HG02571 (cell line): ENCODE results near the gene LRG1.

Experiments used
- ATAC-seq: cut with Tn5 transposase; IDR thresholded peaks from one replicate; pipeline ENCODE4 v1.9.1; 2021; ENCODE audit warnings: mild to moderate bottlenecking, moderate library complexity; ENCODE audit not compliant: unreplicated experiment

Gene LRG1

DNA sequence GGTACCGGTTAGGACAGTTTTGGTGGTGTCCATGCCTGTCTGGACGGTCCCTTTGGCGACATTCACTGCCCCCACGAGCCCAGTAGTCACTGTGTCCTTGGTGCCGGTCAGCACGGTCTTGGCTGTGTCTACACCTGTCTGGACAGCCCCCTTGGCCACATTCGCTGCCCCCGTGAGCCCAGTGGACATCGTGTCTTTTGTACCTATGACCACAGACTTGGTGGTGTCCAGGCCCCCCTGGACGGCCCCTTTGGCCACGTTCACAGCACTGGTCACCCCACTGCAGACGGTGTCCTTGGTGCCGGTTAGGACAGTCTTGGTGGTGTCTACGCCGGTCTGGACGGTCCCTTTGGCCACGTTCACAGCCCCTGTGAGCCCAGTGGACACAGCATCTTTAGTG is 27.8 kb downstream of the LRG1 start:
- no peak for ATAC-seq

DNA sequence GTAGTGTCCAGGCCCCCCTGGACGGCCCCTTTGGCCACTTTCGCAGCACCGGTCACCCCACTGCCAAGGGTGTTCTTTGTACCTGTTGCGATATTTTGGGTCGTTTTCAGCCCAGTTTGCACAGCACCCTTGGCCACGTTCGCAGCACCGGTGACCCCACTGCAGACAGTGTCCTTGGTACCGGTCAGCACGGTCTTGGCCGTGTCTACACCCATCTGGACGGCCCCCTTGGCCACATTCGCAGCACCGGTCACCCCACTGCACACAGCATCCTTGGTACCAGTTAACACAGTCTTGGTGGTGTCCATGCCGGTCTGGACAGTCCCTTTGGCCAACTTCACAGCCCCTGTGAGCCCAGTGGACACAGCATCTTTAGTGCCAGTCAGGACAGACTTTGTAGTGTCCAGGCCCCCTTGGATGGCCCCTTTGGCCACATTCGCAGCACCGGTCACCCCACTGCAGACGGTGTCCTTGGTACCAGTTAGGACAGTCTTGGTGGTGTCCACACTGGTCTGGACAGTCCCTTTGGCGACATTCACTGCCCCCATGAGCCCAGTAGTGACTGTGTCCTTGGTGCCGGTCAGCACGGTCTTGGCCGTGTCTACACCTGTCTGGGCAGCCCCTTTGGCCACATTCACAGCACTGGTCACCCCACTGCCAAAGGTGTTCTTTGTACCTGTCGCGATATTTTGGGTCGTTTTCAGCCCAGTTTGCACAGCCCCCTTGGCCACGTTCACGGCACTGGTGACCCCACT is 28.4 kb downstream of the LRG1 start:
- ATAC-seq: no peak

DNA sequence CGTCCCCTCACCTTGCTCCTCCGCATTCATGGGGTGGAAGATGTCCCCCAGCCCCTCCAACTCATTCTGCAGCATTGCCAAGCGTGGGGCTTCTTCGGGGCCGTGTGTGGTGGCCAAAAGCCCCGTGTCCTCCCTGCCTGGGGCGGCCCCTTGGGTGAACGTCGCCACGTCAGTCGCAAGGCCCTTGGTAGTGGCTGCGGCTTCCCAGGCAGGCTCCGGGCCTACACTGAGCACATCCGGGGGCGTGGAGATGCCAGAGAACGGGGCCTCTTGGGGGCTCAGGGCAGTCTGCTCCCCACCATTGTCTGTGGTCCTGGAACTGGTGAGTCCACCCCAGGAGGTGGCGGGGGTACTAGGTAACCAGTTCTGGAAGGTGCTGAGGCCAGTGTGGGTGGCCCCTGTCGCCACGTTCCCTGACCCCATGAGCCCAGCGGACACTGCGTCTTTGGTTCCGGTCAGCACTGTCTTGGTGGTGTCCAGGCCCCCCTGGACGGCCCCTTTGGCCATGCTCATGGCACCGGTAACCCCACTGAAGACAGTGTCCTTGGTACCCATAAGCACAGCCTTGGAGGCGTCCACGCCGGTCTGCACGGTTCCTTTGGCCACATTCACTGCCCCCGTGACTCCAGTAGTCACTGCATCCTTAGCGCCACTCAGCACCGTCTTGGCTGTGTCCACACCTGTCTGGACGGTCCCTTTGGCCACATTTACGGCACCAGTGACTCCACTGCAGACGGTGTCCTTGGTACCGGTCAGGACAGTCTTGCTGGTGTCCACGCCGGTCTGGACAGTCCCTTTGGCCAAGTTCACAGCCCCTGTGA is 29.2 kb downstream of the LRG1 start:
- no peak for ATAC-seq

DNA sequence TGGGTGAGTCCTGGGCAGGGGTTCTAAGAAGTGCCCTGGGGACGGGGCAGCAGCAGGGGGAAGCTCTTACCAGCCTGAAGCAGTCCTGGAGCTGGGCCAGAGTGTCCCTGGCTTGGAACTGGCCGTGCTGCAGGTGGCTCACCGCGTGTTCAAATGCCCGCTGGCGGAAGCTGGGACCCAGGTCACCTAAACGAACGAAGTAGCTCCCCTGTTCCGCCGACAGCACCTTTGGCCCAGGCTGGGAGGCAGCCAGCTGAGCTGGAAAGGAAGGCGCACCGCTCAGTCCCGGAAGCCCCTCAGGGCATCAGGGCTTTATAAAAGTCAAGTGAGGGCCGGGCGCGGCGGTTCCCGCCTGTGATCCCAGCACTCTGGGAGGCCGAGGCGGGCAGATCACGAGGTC is 31.1 kb downstream of the LRG1 start:
- no peak for ATAC-seq

DNA sequence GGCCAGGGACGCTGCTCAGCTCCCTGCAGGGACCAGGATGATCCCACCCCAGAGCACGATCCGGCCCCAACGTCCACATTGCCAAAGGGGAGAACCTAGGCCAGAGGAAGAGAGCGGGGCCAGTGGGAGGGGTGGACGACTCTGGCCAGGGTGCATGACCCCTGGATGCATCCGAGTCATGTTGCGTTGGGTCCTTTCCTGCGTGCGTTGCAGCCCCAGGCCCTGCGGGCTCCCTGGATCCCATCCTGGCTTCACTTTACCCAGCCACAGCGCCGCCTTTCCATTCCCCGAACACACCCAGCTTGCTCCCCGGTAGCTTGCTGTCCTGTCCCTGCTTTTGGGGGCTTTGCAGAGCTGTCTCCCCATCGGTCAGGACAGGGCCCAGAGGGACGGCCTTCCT is 32.0 kb downstream of the LRG1 start:
- ATAC-seq: no peak

GRCh38 chr19:4507150-4507452 is 32.7 kb downstream of the LRG1 start:
- no peak for ATAC-seq

DNA sequence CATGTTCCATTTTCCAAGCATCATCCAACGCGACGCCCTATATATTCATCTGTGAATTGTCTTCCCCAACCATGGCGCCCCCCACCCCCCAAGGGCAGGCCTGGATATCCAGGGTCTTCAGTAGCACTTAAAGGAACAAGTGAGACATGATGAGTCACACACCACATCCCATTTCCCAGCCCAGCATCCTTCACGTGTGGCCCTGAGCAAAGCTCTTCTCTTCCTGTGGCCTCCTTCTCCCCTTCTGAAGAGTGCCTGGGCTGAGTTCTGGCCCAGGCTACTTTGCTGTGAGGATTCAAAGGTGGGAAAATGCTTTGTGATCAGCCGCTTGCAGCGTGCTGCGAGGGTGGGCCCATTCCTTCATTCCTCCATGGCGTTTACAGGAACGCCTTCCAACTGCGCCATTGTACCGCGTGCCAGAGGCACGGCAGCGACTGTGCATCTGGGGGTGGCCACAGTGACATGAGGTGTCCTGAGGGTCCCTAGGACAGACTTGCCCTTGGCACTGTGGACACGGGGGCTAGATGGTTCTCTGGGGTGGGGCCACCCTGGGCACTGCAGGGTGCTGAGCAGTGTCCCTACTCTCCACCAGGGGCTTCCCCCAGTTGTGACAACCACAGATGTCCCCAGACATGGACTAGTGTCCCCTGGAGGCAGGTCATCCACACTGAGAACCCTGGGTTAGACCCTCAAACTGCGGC is 33.2 kb downstream of the LRG1 start:
- no peak for ATAC-seq

DNA sequence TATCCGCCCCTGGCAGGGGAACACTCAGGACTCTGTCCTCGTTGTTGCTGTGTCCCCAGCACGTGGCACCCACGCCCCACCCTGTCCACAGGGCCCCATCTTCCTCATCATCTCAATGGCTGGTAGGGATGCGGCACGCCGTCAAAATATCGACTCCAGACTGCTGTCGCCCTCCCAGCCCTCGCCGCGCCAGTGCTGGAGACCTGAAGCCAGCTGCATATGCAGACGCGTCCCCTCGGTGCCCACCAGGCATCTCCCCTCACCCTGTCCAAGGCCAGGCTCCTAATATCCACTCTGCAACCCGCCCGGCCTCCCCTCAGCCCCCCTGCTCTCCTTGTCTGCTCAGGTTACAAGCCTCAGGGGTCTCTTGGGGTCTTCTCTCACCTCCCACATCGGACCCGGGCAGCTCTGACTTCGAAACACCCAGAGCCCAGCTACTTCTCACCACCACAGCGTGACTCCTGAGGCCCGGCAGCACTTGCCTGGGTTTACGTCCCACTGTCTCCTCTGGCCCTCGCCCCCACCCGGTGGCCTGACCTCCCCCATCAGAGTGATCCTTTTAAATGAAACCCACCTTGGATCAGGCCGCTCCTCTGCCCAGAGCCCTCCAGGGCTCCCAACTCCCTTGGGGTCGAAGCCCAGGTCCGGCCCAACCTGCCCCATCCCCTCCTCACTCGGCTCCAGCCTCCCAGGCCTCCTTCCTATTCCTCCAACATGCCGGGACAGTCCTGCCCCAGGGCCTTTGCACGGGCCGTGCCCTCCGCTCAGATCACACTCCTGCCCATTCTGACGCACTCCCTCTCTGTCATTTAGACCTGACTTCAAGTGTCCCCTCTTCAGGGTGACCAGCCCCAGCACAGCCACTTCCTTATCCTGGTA is 34.0 kb downstream of the LRG1 start:
- no peak for ATAC-seq

GRCh38 chr19:4504891-4505569 is 34.8 kb downstream of the LRG1 start:
- ATAC-seq: no peak

DNA sequence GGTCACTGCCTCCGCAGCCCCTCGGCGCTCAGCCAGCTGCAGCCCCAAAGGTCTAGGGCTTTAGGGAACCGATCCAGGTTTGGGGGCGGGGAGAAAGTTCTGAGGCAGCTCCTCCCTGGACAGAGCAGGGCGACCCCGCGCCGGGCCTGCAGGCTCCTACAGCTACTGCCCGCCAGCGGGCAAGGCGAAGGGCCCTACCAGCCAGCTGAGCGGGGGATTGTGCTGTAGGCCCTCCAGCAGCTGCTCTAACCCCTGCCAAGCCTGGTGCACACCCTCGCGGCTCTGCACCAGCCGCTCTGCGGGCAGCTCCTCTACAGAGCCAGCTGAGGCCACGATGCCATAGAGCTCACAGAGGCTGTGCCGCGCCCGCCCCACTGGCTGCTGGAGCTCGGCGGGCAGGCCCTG is 35.5 kb downstream of the LRG1 start:
- ATAC-seq: no peak

GRCh38 chr19:4503825-4504170 is 36.0 kb downstream of the LRG1 start:
- ATAC-seq: no peak

GRCh38 chr19:4503132-4503824 is 36.6 kb downstream of the LRG1 start:
- no peak for ATAC-seq

GRCh38 chr19:4502282-4503131 is 37.3 kb downstream of the LRG1 start:
- no peak for ATAC-seq

- no peak for ATAC-seq
These were observed 38.1 kb downstream of the LRG1 start for GRCh38 chr19:4501691-4502090.

DNA sequence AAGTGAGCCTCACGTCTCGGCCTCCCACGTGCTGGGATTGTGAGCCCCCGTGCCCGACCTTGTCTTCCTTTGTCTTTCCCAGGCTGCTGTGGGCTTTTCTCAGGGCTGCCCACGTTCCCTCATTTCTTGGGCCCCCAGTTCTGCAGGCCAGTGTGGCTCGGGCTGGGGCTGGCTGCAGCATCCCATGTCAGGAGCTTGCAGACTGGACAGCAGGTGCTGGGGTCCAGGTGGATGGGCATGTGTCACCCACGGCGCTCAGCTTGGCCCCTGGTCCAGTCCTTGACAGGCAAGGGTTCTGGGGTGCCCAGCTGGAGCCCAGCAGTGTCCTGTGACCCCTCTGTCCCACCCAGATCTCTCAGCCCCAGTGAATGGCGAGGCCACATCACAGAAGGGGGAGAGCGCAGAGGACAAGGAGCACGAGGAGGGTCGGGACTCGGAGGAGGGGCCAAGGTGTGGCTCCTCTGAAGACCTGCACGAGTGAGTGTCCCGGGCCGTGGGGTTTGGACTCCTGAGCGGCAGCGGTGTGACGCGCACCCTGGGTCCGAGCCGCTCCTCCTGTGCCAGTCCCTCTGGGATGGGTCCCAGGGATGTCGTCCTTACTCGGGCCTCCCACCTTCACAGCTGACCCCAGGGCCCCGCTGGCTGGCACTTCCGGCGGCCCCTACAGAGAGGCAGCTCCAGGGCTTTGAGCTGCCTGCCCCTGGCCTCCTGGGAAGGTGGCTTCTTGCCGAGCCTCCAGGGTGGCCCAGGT is 38.8 kb downstream of the LRG1 start:
- ATAC-seq: no peak

- no peak for ATAC-seq
These were observed 40.0 kb downstream of the LRG1 start for GRCh38 chr19:4499855-4500254.

DNA sequence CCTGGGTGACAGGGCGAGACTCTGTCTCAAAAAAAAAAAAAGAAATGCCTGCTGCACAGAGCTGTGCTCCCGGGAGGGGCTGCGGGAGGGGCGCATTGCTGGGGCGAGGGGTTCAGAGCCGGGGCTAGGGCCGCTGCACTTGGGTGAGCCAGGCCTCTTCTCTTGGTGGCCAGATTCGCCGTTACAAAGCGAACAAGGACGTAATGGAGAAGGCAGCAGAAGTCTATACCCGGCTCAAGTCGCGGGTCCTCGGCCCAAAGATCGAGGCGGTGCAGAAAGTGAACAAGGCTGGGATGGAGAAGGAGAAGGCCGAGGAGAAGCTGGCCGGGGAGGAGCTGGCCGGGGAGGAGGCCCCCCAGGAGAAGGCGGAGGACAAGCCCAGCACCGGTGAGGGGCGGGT is 40.5 kb downstream of the LRG1 start:
- no peak for ATAC-seq

GRCh38 chr19:4498694-4499093 is 41.1 kb downstream of the LRG1 start:
- no peak for ATAC-seq
